Osteoblast (primary cell): ENCODE data around the gene MTCL1. TPM values are rescaled to one million over a fixed set of nuclear protein-coding genes. Genes with fewer than 3 reads are reported as not detected.

Experiments used
- DNase-seq: peaks from one replicate; pipeline ENCODE4 v3.0.0; 2011; ENCODE audit warnings: low spot score, mixed read lengths; ENCODE audit not compliant: insufficient read length; ENCODE audit errors: missing footprints
- H2AFZ ChIP-seq: 2 replicates; pipeline ENCODE4 v1.6.0; 2011; ENCODE audit warnings: mild to moderate bottlenecking, low read length
- H3K27ac ChIP-seq: 2 replicates; pipeline ENCODE4 v1.5.1; 2011; ENCODE audit warnings: mild to moderate bottlenecking, low read depth, low read length, moderate library complexity
- H3K27me3 ChIP-seq: 2 replicates; pipeline ENCODE4 v1.6.0; 2012; ENCODE audit warnings: mild to moderate bottlenecking, control low read depth, inconsistent platforms, low read length, moderate library complexity; ENCODE audit not compliant: insufficient read depth
- H3K36me3 ChIP-seq: 2 replicates; pipeline ENCODE4 v1.5.1; 2011; ENCODE audit warnings: mild to moderate bottlenecking, low read length, control low read depth, moderate library complexity; ENCODE audit not compliant: insufficient read depth
- H3K4me1 ChIP-seq: 2 replicates; pipeline ENCODE4 v1.5.1; 2011; ENCODE audit warnings: mild to moderate bottlenecking, low read length, control low read depth, moderate library complexity; ENCODE audit not compliant: insufficient read depth
- H3K4me2 ChIP-seq: 2 replicates; pipeline ENCODE4 v1.6.0; 2011; ENCODE audit warnings: mild to moderate bottlenecking, low read length; ENCODE audit not compliant: insufficient read depth
- H3K4me3 ChIP-seq: fragments of 200-600 bp; sonication (generic); 3 replicates; pipeline ENCODE4 v1.5.1; 2012; ENCODE audit warnings: mild to moderate bottlenecking, low read length, inconsistent platforms; ENCODE audit not compliant: insufficient read depth
- H3K79me2 ChIP-seq: 2 replicates; pipeline ENCODE4 v1.6.0; 2012; ENCODE audit warnings: mild to moderate bottlenecking, low read length, control low read depth, inconsistent platforms; ENCODE audit not compliant: insufficient read depth
- H3K9me3 ChIP-seq: 2 replicates; pipeline ENCODE4 v1.5.1; 2011; ENCODE audit warnings: low read depth, low read length, control low read depth
- H4K20me1 ChIP-seq: 2 replicates; pipeline ENCODE4 v1.6.0; 2012; ENCODE audit warnings: mild to moderate bottlenecking, low read length, control low read depth; ENCODE audit not compliant: insufficient read depth
- small RNA-seq: library from RNA; depleted of rRNA; stranded (forward); fragments of <200 nt; gene quantifications from one replicate; pipeline ENCODE3, GENCODE V24; 2012
- total RNA-seq: library from RNA; depleted of rRNA; stranded (reverse); fragments of >200 nt; gene quantifications from 2 replicates; pipeline ENCODE4 v1.2.3, GENCODE V29; 2012
- TF ChIP-seq, protein P1 (sequence below): IDR thresholded peaks from 2 replicates; pipeline ENCODE4 v1.5.1; 2011; ENCODE audit warnings: mild to moderate bottlenecking, low read depth, low read length, moderate library complexity; ENCODE audit errors: extremely low read depth

The MTCL1 gene
- total RNA-seq, 1 donor, result 38.0 TPM

DNA sequence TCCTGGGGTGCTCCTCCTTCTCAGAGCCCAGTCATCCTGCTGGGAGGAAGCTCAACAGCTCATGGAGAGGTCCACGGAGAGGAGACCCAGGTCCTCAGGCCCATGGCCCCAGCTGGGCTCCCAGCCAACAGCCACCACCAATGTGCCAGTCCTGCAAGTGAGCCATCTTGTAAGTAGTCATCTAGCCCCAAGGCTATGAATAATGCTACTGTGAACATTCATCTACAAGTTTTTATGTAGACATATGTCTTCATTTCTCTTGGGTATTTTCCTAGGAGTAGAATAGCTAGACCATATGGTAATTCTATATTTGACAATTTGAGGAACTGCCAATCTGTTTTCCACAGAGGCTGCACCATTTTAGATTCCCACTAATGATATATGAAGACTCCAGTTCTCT lies 166.1 kb downstream of the MTCL1 start:
- DNase-seq, result no peak
- Histone ChIP-seq H3K4me2 (no peak overlapping the region), H3K79me2 (no peaks in the 10 kb centered on the region), H3K9me3 (no peaks in the 10 kb centered on the region), H3K27ac (no peak overlapping the region), H4K20me1 (no peaks in the 10 kb centered on the region), H3K4me3 (no peak overlapping the region), H3K36me3 (no peaks in the 10 kb centered on the region), H2AFZ (no peak overlapping the region), H3K4me1 (peaks cover 7% of the 10 kb centered on the region), H3K27me3 (peaks cover 3% of the 10 kb centered on the region)
- TF ChIP-seq, protein P1, sequence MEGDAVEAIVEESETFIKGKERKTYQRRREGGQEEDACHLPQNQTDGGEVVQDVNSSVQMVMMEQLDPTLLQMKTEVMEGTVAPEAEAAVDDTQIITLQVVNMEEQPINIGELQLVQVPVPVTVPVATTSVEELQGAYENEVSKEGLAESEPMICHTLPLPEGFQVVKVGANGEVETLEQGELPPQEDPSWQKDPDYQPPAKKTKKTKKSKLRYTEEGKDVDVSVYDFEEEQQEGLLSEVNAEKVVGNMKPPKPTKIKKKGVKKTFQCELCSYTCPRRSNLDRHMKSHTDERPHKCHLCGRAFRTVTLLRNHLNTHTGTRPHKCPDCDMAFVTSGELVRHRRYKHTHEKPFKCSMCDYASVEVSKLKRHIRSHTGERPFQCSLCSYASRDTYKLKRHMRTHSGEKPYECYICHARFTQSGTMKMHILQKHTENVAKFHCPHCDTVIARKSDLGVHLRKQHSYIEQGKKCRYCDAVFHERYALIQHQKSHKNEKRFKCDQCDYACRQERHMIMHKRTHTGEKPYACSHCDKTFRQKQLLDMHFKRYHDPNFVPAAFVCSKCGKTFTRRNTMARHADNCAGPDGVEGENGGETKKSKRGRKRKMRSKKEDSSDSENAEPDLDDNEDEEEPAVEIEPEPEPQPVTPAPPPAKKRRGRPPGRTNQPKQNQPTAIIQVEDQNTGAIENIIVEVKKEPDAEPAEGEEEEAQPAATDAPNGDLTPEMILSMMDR, result no peak

DNA sequence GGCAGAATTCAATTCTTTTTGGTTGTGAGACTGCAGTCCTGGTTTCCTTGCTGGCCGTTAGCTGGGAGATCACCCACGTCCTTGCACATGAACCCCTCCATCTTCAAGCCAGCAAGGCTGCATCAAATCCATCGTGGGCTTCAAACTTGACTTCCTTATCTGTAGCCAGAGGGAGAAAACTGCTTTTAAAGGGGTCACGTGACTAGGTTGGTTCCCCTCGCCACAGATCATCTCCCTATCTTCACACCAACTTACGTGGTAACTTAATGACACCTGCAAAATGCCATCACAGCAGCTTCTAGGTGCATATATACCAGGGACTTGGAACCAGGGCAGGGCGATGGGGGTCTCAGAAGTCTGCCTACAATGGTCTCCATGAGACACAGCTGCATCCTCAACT lies 169.5 kb downstream of the MTCL1 start:
- no peak overlapping the region for H2AFZ ChIP-seq
- no peak overlapping the region for H3K27ac ChIP-seq
- H3K4me2 ChIP-seq, result no peak overlapping the region
- peaks cover 3% of the 10 kb centered on the region for H3K27me3 ChIP-seq
- peaks cover 7% of the 10 kb centered on the region for H3K4me1 ChIP-seq
- no peaks in the 10 kb centered on the region for H3K36me3 ChIP-seq
- H3K9me3 ChIP-seq, result no peaks in the 10 kb centered on the region
- H3K79me2 ChIP-seq, result no peaks in the 10 kb centered on the region
- DNase-seq, result no peak
- H3K4me3 ChIP-seq, result no peak overlapping the region
- no peaks in the 10 kb centered on the region for H4K20me1 ChIP-seq
- TF ChIP-seq, protein P1, result no peak

DNA sequence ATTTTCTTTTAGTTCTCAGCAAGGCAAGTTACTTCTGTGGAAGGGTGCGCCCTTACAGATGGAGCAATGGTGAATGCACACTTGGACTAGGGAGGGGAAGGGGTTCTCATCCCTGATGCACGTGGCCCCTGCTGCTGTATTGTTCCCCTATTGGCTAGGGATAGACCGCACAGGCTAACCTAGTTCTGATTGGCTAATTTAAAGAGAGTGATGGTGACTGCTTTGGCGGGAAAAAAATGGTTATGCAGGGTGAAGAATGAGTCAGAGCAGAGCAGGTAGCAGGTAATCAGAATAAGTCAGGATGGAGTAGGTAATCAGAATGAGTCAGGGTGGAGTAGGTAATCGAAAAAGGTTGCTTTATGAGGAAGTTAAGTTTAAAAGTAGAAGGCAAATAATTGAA lies 171.5 kb downstream of the MTCL1 start:
- H3K27me3 ChIP-seq, result peaks cover 3% of the 10 kb centered on the region
- no peak overlapping the region for H2AFZ ChIP-seq
- no peaks in the 10 kb centered on the region for H3K4me1 ChIP-seq
- H3K79me2 ChIP-seq, result no peaks in the 10 kb centered on the region
- H4K20me1 ChIP-seq, result no peaks in the 10 kb centered on the region
- TF ChIP-seq, protein P1, result no peak
- H3K4me2 ChIP-seq, result no peak overlapping the region
- H3K4me3 ChIP-seq, result no peak overlapping the region
- no peak for DNase-seq
- H3K27ac ChIP-seq, result no peak overlapping the region
- no peaks in the 10 kb centered on the region for H3K36me3 ChIP-seq
- H3K9me3 ChIP-seq, result no peaks in the 10 kb centered on the region

DNA sequence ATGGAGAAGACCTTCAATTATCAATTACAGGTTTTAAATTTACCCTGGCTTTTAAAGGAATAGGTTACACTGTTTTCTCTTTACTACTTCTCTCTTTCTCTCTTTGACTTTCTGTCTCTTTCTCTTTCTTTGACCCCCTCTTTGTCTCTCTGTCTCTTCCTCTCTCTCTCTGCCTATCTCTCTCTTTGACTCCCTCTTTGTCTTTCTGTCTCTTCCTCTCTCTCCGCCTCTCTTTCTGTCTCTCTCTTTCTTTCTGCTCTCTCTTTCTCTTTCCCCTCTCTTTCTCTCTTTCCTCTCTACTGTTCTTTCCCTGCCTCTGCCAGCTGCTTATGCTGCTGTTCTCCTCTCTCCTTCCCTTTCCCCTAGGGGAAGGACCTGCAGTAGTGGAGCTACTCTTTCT lies 175.7 kb downstream of the MTCL1 start:
- Histone ChIP-seq H3K27me3 (no peaks in the 10 kb centered on the region), H3K4me2 (no peak overlapping the region), H3K36me3 (no peaks in the 10 kb centered on the region), H3K4me1 (no peaks in the 10 kb centered on the region), H3K9me3 (peaks cover 3% of the 10 kb centered on the region), H2AFZ (no peak overlapping the region), H3K4me3 (no peak overlapping the region), H3K27ac (no peak overlapping the region), H4K20me1 (no peaks in the 10 kb centered on the region), H3K79me2 (no peaks in the 10 kb centered on the region)
- TF ChIP-seq, protein P1, result no peak
- DNase-seq, result no peak

Small RNA genes lying within 50 kb of the gene (small RNA-seq; reads per million reads assigned to genes)
- gene RF00019, result not detected

Other genes with a start within 250 kb of the MTCL1 start
- 49.2 and 51.6 TPM in 2 replicates for gene RAB12, start 96.1 kb upstream of the MTCL1 start, total RNA-seq